NCI-H1105 treated with DMSO at 0.1 percent for 48 hours (cell line): ENCODE measurements around the gene TEFM.
"Not testable (repeated sequence)": the region's sequence is repeated elsewhere in the genome, so short reads cannot be mapped to it uniquely, and the experiment has no call there.

Source experiments
- DNase-seq: peaks from one replicate; lab custom pipeline; 2025; lab: John Stamatoyannopoulos, UW

TEFM gene

GRCh38 chr17:30920683-30921543 is 14.9 kb upstream of the TEFM start:
- no peak for DNase-seq

GRCh38 chr17:30920282-30920681 is 14.2 kb upstream of the TEFM start:
- no peak for DNase-seq

- DNase-seq = no peak
These were observed 11.0 kb upstream of the TEFM start for GRCh38 chr17:30917050-30917449.

- DNase-seq = no peak
These were observed 10.0 kb upstream of the TEFM start for GRCh38 chr17:30915833-30916611.

- DNase-seq = no peak
These were observed 7.9 kb upstream of the TEFM start for GRCh38 chr17:30913955-30914354.

GRCh38 chr17:30910151-30910550 is 4.1 kb upstream of the TEFM start:
- DNase-seq = not testable (repeated sequence)

- DNase-seq = no peak
These were observed 2.8 kb upstream of the TEFM start for GRCh38 chr17:30908717-30909420.

GRCh38 chr17:30905742-30906100 is 317 bp downstream of the TEFM start:
- no peak for DNase-seq

GRCh38 chr17:30897311-30897710 is 8.7 kb downstream of the TEFM start:
- no peak for DNase-seq

- DNase-seq = no peak
These were observed 11.8 kb downstream of the TEFM start for GRCh38 chr17:30894236-30894635.

GRCh38 chr17:30886187-30886586 is 19.9 kb downstream of the TEFM start:
- DNase-seq = no peak

- no peak for DNase-seq
These were observed 37.0 kb downstream of the TEFM start for GRCh38 chr17:30869005-30869404.

GRCh38 chr17:30864636-30865035 is 41.4 kb downstream of the TEFM start:
- DNase-seq = no peak

- no peak for DNase-seq
These were observed 47.3 kb downstream of the TEFM start for GRCh38 chr17:30858556-30859250.

- DNase-seq = no peak
These were observed 51.9 kb downstream of the TEFM start for GRCh38 chr17:30854146-30854545.
